ENCODE measurements around the gene TP53I13.

The TP53I13 gene

GRCh38 chr17:29572691-29573557 is 4.4 kb downstream of the TP53I13 start:
- peak; percentile 63 for DNase-seq (ENCODE audit: low read depth)
- H3K4me3 ChIP-seq (ENCODE audit: control insufficient read depth, low read depth, low read length), result no peak overlapping the region
- peak; percentile 42 for TF ChIP-seq CTCF (conservative IDR thresholded peaks at IDR 0.05; ENCODE audit: control insufficient read depth, insufficient read depth, low read depth, low read length)

GRCh38 chr17:29573558-29573869 is 5.0 kb downstream of the TP53I13 start:
- H3K4me3 ChIP-seq (ENCODE audit: control insufficient read depth, low read depth, low read length), result no peak overlapping the region
- no peak for TF ChIP-seq CTCF (conservative IDR thresholded peaks at IDR 0.05; ENCODE audit: control insufficient read depth, insufficient read depth, low read depth, low read length)
- DNase-seq (ENCODE audit: low read depth), result no peak

GRCh38 chr17:29573871-29574731 is 5.6 kb downstream of the TP53I13 start:
- TF ChIP-seq CTCF (conservative IDR thresholded peaks at IDR 0.05; ENCODE audit: control insufficient read depth, insufficient read depth, low read depth, low read length), result no peak
- H3K4me3 ChIP-seq (ENCODE audit: control insufficient read depth, low read depth, low read length), result no peak overlapping the region
- no peak for DNase-seq (ENCODE audit: low read depth)

GRCh38 chr17:29574732-29575510 is 6.4 kb downstream of the TP53I13 start:
- TF ChIP-seq CTCF (conservative IDR thresholded peaks at IDR 0.05; ENCODE audit: control insufficient read depth, insufficient read depth, low read depth, low read length), result no peak
- DNase-seq (ENCODE audit: low read depth), result no peak
- no peak overlapping the region for H3K4me3 ChIP-seq (ENCODE audit: control insufficient read depth, low read depth, low read length)

- no peak overlapping the region for H3K4me3 ChIP-seq (ENCODE audit: control insufficient read depth, low read depth, low read length)
- DNase-seq (ENCODE audit: low read depth), result no peak
- no peak for TF ChIP-seq CTCF (conservative IDR thresholded peaks at IDR 0.05; ENCODE audit: control insufficient read depth, insufficient read depth, low read depth, low read length)
Measured at GRCh38 chr17:29575511-29576213, 7.2 kb downstream of the TP53I13 start.

All from fibroblast of mammary gland (primary cell).